HFF-Myc (cell line): ENCODE data around the gene DPF3.

Source experiments
- DNase-seq: peaks from one replicate; pipeline ENCODE4 v3.0.0-alpha.2; 2011; ENCODE audit warnings: low read depth; ENCODE audit errors: extremely low read depth
- H3K4me3 ChIP-seq: replicated peaks from 2 replicates; pipeline ENCODE4 v1.5.1; 2011; ENCODE audit warnings: low read depth, mild to moderate bottlenecking, control low read depth, low read length
- CTCF ChIP-seq: IDR thresholded peaks from 2 replicates; pipeline ENCODE4 v1.5.1; 2012; ENCODE audit warnings: mild to moderate bottlenecking, low read depth, low read length, control low read depth; ENCODE audit errors: missing control alignments

Gene DPF3

GRCh38 chr14:72574715-72575114, 319.2 kb downstream of the DPF3 start:
- no peak overlapping the region for H3K4me3 ChIP-seq
- DNase-seq = no peak
- TF ChIP-seq CTCF = no peak

- TF ChIP-seq CTCF = no peak
- no peak overlapping the region for H3K4me3 ChIP-seq
- no peak for DNase-seq
Measured at GRCh38 chr14:72573725-72574417, 320.0 kb downstream of the DPF3 start.
